Hindlimb muscle (tissue), 1 donor: Measurements from ENCODE around the gene KCNB1. TPM values are rescaled to one million over a fixed set of nuclear protein-coding genes. Genes with fewer than 3 reads are reported as not detected.

Experiments
- DNase-seq: peaks from one replicate; pipeline ENCODE4 v3.0.0-alpha.2; 2013
- polyA plus RNA-seq: library from polyadenylated mRNA; unstranded; fragments of 120-200 nt; gene quantifications from one replicate; pipeline ENCODE4 v1.2.1, GENCODE V29; 2013; ENCODE audit not compliant: insufficient read length

The KCNB1 gene
- polyA plus RNA-seq, 1 donor: 9.0 TPM

DNA sequence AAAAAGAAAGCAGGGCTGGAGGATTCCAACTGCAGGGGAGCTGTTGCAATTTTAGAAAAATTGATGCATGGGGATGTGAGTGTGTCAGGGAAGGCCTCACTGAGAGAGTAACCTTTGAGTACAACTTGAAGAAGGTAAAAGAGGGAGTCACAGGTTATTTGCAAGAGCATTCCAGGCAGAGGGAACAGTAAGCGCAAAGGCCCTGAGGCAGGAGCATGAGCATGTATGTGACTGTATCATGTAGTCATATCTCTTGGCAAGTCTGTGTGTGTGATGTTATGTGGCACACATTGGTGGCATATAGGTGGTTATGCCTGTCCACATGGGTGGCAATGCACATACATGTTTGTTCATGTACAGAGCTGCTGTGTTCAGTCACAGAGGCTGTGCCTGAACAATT is 133.4 kb downstream of the KCNB1 start:
- DNase-seq: no peak

GRCh38 chr20:49348563-49348962 is 133.9 kb downstream of the KCNB1 start:
- no peak for DNase-seq

DNA sequence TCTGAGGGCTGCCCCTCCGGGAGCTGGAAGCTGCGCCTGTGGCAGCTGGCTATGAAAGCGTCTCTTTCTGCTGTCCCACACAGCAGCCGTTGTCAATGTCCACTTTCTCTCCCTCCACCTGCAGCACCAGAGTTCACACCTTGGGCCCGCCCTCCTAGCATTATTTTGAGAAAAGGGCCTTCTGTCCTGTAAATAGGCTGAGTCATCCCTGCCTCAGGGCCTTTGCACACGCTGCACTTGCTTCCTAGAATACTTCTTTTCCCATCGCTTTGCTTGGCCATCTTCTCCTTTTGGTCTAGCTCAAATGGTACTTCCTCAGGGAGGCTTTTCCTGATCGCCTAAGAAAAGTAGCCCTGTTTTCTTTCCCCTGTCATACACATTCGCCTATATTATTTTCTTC is 135.3 kb downstream of the KCNB1 start:
- DNase-seq: no peak

DNA sequence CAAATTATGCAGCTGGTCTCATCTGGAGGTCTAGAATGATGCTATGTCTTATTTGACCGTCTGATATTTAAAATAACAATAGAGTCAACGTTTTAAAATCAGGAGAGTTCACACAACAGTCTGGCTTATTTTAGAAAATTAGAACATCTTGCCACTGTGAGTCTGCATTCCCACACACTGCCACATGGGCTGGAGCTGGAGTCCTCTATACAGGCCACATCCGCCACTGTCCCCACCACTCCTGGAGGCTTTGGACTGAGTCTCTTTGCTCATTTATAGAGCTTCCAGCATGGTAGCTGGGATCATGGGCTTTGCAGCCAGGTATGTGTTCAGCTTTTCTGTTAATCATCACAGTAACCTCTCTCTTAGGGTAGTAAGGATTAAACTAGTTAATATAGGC is 135.8 kb downstream of the KCNB1 start:
- no peak for DNase-seq

DNA sequence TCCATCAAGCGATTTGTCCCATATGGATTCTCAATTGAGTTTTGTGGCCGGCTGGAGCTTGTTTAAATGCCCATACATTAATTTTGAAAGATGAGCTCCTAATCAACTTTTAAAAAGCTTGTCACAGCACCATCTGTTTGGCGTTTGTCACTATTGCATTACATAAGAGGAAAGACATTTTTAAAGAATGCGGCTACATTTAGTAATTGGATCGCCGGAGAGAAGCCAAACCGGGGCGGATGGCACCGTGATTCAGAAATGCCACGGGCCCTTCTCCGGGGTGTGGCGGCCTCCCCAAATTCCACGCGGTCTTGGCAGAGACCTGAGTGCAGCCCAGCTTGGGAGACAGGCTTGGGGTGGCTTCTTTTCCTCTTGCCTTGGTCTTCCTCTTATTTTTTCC is 136.9 kb downstream of the KCNB1 start:
- peak; percentile 38 for DNase-seq

DNA sequence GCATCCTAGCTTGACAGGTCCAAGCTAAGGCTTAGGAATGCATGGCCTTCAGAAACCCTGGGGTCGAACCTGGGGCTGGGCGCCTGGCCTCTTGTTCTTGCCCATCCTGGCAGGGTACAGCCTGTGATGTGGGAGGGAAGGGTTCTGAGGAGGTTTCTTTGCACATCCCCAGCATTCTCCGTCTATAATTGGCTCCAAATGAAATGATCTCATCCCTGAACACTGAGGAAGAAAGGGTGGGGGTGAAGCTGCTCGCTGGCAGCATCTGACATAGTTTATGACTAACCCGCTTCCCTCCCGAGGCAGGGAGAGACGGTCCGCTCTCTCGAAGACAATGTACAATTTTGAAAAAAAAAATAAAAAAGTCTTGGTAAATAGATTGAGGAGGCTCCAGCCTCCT is 137.5 kb downstream of the KCNB1 start:
- DNase-seq: peak; percentile 73

DNA sequence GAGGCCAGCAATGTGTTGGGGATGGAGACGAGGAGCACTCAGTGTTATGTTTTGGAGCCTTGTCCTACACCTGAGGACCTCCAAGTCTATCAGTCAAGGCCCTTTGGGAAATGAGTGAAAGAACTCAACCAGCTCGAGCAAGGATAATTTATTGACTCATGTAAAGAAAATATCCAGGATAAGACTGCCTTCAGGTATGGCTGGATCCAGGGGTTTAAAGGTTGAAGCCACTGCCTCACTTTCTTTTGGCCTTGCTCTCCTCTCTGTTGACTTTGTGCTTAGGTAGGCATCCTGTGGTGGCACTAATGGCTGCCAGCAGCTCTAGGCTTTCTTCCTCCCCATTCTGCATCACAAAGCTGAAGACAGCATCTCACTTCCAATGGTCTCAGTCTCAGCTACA is 138.3 kb downstream of the KCNB1 start:
- no peak for DNase-seq

GRCh38 chr20:49343246-49343645 is 139.2 kb downstream of the KCNB1 start:
- no peak for DNase-seq

DNA sequence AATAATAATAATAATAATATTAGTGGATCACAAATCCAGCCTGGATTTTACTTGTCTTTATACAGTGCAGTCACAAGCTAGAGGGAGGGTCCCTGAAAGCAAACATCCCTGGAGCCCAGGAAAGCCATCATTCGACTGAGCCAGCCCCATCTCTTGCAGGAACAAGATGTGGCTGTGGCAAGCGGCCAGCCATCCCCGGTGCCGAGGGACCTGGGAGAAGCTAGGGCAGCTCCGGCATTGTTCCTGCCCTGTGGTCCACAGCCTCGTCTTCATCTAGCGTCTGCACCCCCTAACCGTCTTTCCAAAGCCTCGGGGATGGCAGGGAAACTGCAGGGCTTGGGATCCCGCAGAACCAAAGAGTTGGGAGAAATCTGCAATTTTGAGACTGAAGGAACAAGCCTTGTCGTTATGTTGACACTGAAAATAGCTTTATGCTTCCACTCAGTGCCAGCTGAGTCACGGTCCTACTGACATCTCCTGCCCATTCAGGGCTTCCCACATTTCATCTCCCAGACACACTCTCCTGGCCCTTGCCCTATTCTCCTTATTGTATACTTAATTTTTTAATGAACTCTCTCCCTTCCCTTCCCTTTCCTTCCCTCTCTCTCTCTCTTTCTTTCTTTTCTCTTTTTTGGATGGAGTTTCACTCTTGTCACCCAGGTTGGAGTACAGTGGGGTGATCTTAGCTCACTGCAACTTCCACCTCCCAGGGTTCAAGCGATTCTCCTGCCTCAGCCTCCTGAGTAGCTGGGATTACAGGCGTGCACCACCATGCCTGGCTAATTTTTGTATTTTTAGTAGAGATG is 142.1 kb downstream of the KCNB1 start:
- DNase-seq: no peak

- no peak for DNase-seq
Measured at GRCh38 chr20:49339123-49339522, 143.3 kb downstream of the KCNB1 start.

DNA sequence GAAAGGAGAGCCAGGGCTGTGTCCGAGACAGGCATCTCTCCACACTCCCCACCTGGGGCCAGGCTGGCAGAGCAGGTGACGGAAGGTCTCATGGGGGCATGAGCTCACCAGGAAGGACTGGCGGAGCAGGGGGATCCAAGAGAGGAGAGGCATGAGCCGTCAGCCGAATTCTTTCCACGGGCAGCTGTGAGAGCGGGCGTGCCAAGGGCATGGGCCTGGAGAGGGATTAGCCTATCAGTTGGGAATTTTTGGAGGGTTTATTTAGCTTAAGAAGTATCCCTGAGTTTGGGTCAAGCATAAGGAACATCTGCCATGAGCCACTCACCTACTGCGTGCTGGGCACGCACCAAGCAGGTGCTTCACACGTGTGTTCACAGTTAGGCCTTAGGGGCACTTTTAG is 144.4 kb downstream of the KCNB1 start:
- peak; percentile 31 for DNase-seq

- DNase-seq: no peak
Measured at GRCh38 chr20:49337357-49337756, 145.1 kb downstream of the KCNB1 start.

- DNase-seq: no peak
Measured at GRCh38 chr20:49336786-49337185, 145.7 kb downstream of the KCNB1 start.

- DNase-seq: no peak
Measured at GRCh38 chr20:49335476-49335875, 147.0 kb downstream of the KCNB1 start.

DNA sequence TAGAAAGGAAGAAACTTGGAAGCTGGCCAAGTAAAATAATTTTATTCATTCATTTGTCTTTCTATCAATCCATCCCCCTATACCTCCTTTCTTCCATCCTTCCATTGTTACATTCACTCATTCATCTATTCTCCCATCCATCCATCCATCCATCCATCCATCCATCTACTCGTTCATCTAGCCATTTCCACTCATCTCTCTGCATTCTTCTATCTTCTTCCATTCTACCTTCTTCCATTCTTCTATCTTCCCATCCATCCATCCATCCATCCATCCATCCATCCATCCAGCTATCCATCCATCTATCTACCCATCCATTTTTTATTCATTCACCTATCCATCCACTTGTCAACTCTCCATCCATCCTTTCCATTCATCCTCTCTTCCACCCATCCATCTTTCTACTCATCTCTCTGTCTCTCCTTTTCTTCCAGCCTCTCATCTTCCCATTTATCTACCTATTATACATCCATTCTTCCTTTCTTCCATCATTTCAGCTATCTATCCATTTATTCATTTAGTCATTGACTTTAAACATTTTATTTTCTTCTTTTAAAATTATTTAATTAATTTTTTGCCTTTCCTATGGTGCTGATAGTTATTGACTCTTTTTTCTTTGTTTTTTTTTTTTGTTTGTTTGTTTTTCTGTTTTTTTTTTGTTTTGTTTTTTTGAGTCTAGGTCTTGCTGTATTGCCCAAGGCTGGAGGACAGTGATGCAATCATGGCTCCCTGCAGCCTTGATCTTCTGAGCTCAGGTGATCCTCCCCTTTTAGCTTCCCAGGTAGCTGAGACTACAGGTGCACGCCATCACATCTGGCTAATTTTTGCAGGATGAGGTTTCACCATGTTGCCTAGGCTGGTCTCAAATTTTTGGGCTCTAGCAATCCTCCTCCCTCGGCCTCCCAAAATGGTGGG is 151.5 kb downstream of the KCNB1 start:
- no peak for DNase-seq

DNA sequence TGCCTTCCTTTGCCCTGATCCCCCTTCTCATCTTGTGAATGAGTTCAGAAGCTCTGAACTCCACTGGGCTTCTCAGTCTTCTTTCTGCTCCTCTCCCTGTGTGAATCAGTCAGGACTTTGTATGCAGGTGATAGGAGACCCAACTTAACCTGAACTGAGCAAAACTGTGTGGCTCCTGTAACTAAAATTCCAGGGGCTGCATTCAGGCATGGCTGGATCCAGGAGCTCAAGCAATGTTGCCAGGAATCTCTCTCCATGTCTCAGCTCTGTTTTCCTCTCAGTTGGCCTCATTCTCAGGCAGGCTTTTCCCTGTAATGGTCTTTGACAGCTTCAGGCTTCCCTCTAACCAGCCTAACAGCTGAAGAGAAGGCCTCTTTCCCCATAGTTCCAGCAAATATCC is 153.7 kb downstream of the KCNB1 start:
- no peak for DNase-seq

GRCh38 chr20:49326026-49326425 is 156.4 kb downstream of the KCNB1 start:
- DNase-seq: peak; percentile 31

GRCh38 chr20:49324306-49324705 is 158.2 kb downstream of the KCNB1 start:
- DNase-seq: no peak

GRCh38 chr20:49323622-49324238 is 158.7 kb downstream of the KCNB1 start:
- peak; percentile 32 for DNase-seq

DNA sequence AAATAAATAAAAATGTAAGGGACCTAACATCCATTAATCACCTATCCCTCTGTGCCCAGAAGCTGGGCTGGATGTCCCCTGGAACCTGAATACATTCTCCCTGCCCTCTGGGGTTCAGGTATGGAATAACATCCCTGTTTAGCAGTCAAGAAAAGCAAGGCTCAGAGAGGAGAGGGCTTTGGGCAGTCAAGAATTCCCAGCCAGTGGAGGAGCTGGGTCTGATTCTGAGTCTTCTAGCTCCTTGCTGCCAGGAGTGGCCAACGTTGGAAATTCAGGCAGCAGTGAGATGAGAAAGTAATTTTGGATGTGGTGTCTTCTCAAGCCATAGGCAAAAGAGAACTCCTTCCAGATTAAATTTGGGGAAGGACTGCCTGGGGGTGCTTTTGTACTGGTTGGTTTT is 162.0 kb downstream of the KCNB1 start:
- DNase-seq: no peak

GRCh38 chr20:49319208-49319809 is 163.2 kb downstream of the KCNB1 start:
- no peak for DNase-seq

- no peak for DNase-seq
Measured at GRCh38 chr20:49318430-49319207, 163.8 kb downstream of the KCNB1 start.
